ENCODE measurements around the gene SMG6. TPM values are rescaled to one million over a fixed set of nuclear protein-coding genes. Genes with fewer than 3 reads are reported as not detected.

The SMG6 gene
- total RNA-seq, 4 donors from 2014 or later: 17.9 to 24.0 (median 20.1) TPM

DNA sequence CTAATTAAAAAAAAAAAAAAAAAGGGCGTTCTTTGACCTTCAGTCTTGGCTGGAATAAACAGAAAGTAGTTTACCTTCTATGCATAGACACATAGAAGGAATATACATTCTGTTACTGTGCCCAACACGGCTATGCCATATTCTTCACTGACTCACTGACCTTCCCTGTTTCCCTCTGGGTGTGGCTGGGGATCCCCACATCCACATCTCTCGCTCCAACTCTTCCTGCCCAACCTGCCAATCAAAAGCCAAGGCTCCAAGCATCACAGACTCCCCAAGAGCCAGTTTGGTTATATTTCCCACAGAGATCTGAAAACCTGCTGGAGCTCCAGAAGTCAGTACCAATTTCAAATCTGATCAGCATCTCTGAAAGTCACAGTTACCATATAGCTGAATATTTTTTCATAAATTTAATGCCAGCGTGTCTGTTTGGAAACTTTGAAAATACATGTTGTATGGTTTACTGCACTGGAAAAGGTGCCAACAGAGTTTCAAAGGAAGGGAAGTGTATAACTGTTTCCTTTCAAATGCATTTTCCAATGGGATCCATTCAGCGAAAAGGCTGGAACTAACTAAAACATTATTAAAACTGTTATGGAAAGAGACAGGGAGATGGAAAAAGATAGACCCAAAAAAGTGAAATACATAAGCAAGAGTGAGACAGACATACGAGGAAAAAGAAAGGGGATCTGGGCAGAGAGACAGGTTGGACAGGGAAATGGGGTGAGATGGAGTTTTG is 91.8 kb downstream of the SMG6 start:
- peaks cover 38 to 79% (median 48%) of the 10 kb centered on the region in 3 donors for H3K4me1 ChIP-seq
- H3K27ac ChIP-seq: peak overlapping the region; percentile 66 to 89 (median 82)
- TF ChIP-seq, protein P1, sequence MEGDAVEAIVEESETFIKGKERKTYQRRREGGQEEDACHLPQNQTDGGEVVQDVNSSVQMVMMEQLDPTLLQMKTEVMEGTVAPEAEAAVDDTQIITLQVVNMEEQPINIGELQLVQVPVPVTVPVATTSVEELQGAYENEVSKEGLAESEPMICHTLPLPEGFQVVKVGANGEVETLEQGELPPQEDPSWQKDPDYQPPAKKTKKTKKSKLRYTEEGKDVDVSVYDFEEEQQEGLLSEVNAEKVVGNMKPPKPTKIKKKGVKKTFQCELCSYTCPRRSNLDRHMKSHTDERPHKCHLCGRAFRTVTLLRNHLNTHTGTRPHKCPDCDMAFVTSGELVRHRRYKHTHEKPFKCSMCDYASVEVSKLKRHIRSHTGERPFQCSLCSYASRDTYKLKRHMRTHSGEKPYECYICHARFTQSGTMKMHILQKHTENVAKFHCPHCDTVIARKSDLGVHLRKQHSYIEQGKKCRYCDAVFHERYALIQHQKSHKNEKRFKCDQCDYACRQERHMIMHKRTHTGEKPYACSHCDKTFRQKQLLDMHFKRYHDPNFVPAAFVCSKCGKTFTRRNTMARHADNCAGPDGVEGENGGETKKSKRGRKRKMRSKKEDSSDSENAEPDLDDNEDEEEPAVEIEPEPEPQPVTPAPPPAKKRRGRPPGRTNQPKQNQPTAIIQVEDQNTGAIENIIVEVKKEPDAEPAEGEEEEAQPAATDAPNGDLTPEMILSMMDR (IDR thresholded peaks at IDR 0.05): no peak
- no peak for TF ChIP-seq POLR2A (IDR thresholded peaks at IDR 0.05)
- WGBS, 2 donors: 64 to 65% methylated on average over 6 of the region's 6 CpGs
- peaks cover 0 to 14% (median 0%) of the 10 kb centered on the region in 3 donors for H3K36me3 ChIP-seq
- H3K4me3 ChIP-seq: no peak overlapping the region
- intact Hi-C loops (cut with DNase I): no loop called here
- no peaks in the 10 kb centered on the region for H3K9me3 ChIP-seq
- DNase-seq: no peak
- no peaks in the 10 kb centered on the region for H3K27me3 ChIP-seq

DNA sequence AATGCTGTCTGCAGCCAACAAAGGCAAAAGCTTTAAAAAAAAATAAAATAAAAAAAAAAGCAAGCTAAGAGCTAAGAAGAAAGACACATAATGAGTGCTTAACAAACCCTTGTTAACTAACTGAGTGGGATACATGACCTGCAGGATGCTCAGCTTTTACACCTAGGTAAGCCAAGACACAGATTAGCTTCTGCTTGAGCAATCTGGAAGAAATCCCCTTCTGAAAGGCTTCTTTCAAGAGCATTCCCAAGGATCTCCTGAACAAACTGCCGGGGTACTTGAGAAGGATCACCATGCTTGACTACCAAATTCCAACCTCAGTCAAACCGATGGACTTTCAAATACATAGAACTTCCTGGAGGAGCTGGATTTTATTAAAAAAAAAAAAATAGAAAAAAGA is 92.9 kb downstream of the SMG6 start:
- TF ChIP-seq, protein P1 (IDR thresholded peaks at IDR 0.05): no peak
- intact Hi-C loops (cut with DNase I): no loop called here
- peaks cover 0 to 14% (median 0%) of the 10 kb centered on the region in 3 donors for H3K36me3 ChIP-seq

DNA sequence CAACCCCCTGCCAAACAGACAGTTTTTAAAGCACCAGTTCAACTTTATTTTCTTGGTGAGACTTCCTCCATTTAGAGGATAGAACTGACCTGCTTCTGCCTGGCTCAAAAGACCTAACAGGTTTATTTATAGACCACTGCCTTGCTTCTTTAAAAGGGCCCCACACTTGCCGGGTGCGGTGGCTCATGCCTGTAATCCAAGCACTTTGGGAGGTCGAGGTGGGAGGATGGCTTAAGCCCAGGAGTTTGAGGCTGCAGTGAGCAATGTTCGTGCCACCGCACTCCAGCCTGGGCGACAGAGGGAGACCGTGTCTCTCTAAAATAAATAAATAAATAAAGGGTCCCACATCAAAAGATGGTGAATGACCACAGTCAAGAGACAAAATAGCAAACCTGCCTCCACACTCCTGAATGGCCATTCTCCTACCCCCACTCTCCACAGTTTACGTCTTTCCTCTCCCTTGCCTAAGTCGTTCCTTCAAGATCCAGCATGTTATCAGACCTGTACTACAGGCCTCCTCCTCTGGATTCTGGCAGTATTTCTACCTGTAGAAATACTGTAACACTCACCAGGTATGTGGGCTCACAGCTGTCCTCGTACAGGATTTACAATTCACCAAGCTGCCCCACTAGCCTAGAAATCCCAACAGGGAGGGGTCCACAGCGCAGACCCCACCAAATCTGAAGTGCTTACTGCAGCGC is 95.6 kb downstream of the SMG6 start:
- peaks cover 0 to 29% (median 0%) of the 10 kb centered on the region in 3 donors for H3K36me3 ChIP-seq
- no peak overlapping the region for H3K4me3 ChIP-seq
- intact Hi-C loops (cut with DNase I): no loop called here
- no peaks in the 10 kb centered on the region for H3K27me3 ChIP-seq
- H3K9me3 ChIP-seq: no peaks in the 10 kb centered on the region
- WGBS, 2 donors: 48 to 71% methylated on average over 11 to 12 of the region's 12 CpGs
- peaks cover 17 to 41% (median 21%) of the 10 kb centered on the region in 3 donors for H3K4me1 ChIP-seq
- peak overlapping the region; percentile 30 to 59 (median 54) for H3K27ac ChIP-seq
- no peak for DNase-seq
- TF ChIP-seq, protein P1 (IDR thresholded peaks at IDR 0.05): peak in 1 of 6 experiments; percentile 4
- no peak for TF ChIP-seq POLR2A (IDR thresholded peaks at IDR 0.05)

More for the DNA sequence above, 92.9 kb downstream of the SMG6 start:
- H3K27ac ChIP-seq: peak overlapping the region in 1 of 4 donors; percentile 18
- no peaks in the 10 kb centered on the region for H3K9me3 ChIP-seq
- WGBS, 2 donors: 85% methylated on average over 2 of the region's 2 CpGs; no CpG with 5 or more reads in 1 of the 2 donors
- H3K27me3 ChIP-seq: no peaks in the 10 kb centered on the region
- no peak overlapping the region for H3K4me3 ChIP-seq
- no peak for DNase-seq
- peaks cover 34 to 69% (median 42%) of the 10 kb centered on the region in 3 donors for H3K4me1 ChIP-seq

DNA sequence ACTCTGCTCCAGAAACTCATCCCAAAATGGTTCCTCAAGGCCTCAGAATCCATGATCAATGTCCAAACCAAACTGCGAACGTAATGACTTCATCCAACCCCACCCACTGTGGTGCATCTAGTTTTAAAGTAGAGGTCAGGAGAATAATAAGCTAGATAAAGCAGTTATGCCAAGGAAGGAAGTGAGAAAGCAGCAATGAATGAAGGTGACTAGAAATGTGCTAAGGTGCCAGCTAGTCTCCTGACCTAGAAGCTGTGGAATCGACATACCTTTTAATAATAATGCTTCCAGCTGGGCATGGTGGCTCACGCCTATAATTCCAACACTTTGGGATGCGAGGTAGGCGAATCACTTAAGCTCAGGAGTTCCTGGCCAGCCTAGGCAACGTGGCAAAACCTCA is 99.2 kb downstream of the SMG6 start:
- no peak overlapping the region for H3K4me3 ChIP-seq
- H3K36me3 ChIP-seq: peaks cover 0 to 39% (median 3%) of the 10 kb centered on the region in 3 donors
- H3K27me3 ChIP-seq: no peaks in the 10 kb centered on the region
- intact Hi-C loops (cut with DNase I): no loop called here
- no peak for TF ChIP-seq POLR2A (IDR thresholded peaks at IDR 0.05)
- TF ChIP-seq, protein P1 (IDR thresholded peaks at IDR 0.05): no peak
- H3K9me3 ChIP-seq: no peaks in the 10 kb centered on the region
- DNase-seq: no peak
- H3K4me1 ChIP-seq: peaks cover 4 to 22% (median 13%) of the 10 kb centered on the region in 3 donors
- 85 to 89% methylated on average over 7 of the region's 7 CpGs for WGBS, 2 donors
- no peak overlapping the region for H3K27ac ChIP-seq

DNA sequence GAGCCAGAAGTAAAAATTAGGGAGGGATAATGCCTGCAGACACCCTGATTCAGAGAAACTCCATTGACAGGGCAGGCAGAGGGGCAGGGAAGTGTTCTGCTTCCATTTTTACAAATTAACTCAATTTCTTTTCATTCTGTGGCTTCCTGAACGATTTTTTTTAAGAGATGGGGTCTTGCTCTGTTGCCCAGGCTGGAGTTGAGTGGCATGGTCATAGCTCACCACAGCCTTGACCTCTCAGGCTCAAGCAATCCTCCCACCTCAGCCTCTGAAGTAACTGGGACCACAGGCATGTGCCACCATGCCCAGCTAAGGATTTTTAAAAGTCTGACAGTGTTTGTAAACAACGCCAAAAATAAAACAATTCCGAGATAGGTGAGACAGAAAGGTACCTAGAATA is 99.8 kb downstream of the SMG6 start:
- Histone ChIP-seq H3K4me3 (no peak overlapping the region), H3K27me3 (no peaks in the 10 kb centered on the region), H3K27ac (no peak overlapping the region), H3K9me3 (no peaks in the 10 kb centered on the region), H3K36me3 (peaks cover 0 to 35% (median 3%) of the 10 kb centered on the region in 3 donors), H3K4me1 (peaks cover 4 to 18% (median 13%) of the 10 kb centered on the region in 3 donors)
- TF ChIP-seq, protein P1 (IDR thresholded peaks at IDR 0.05): no peak
- TF ChIP-seq POLR2A (IDR thresholded peaks at IDR 0.05): no peak
- no peak for DNase-seq
- 78 to 93% methylated on average over 3 of the region's 3 CpGs for WGBS, 2 donors
- intact Hi-C loops (cut with DNase I): no loop called here

Measured in esophagus squamous epithelium (tissue), 5 donors.